H1 (cell line): ENCODE results near the gene SLC22A25. TPM values are rescaled to one million over a fixed set of nuclear protein-coding genes. Genes with fewer than 3 reads are reported as not detected.

Experiments
- CTCF ChIA-PET: fragments of 300-600 bp; sonication (Branson Sonifier 250); formaldehyde crosslinking; loops from one replicate; lab custom pipeline; 2021; ENCODE audit not compliant: partially characterized antibody; lab: Charles Lee
- POLR2A ChIA-PET: fragments of 300-600 bp; sonication (Branson Sonifier 250); formaldehyde crosslinking; loops from one replicate; lab custom pipeline; 2021; ENCODE audit warnings: inconsistent platforms; ENCODE audit not compliant: partially characterized antibody; lab: Charles Lee
- DNase-seq, 2 experiments: peaks; one replicate each; pipeline versions ENCODE4 v3.0.0 to v3.0.0-alpha.2; 2010 to 2022; ENCODE audit warnings: low spot score in 2 of 2, low read depth in 1 of 2, mixed read lengths in 1 of 2
- FAIRE-seq: peaks from 2 replicates; lab custom pipeline; 2011; peaks lifted over from hg19 to GRCh38; lab: Jason Lieb, UNC
- H2AFZ ChIP-seq: 2 replicates; pipeline ENCODE4 v1.8.1; 2012; ENCODE audit warnings: low read length, inconsistent platforms
- H2AK5ac ChIP-seq: 2 replicates; pipeline ENCODE4 v1.6.1; 2013; ENCODE audit warnings: low read depth, low read length
- H2BK120ac ChIP-seq: replicated peaks from 2 replicates; pipeline ENCODE3; 2013; ENCODE audit warnings: low read depth, low read length, inconsistent platforms
- H2BK12ac ChIP-seq: 2 replicates; pipeline ENCODE4 v1.6.1; 2013; ENCODE audit warnings: low read depth, low read length
- H2BK15ac ChIP-seq: 2 replicates; pipeline ENCODE4 v1.6.1; 2013; ENCODE audit warnings: low read length
- H2BK20ac ChIP-seq: 2 replicates; pipeline ENCODE4 v1.6.1; 2013; ENCODE audit warnings: low read length
- H2BK5ac ChIP-seq: 2 replicates; pipeline ENCODE4 v1.6.1; 2013; ENCODE audit warnings: low read depth, low read length
- H3K14ac ChIP-seq: 2 replicates; pipeline ENCODE4 v1.6.1; 2013; ENCODE audit warnings: inconsistent platforms; ENCODE audit not compliant: insufficient read length
- H3K18ac ChIP-seq: 2 replicates; pipeline ENCODE4 v1.6.1; 2013; ENCODE audit warnings: low read length; ENCODE audit errors: extremely low read depth
- H3K23ac ChIP-seq: 2 replicates; pipeline ENCODE4 v1.6.1; 2013; ENCODE audit warnings: inconsistent platforms; ENCODE audit not compliant: insufficient read length
- H3K23me2 ChIP-seq: 2 replicates; pipeline ENCODE4 v1.6.1; 2013; ENCODE audit warnings: low read depth, low read length
- H3K27ac ChIP-seq: 2 replicates; pipeline ENCODE4 v1.6.1; 2011; ENCODE audit warnings: low read depth, low read length, inconsistent platforms
- H3K27me3 ChIP-seq, 4 experiments: replicated peaks in 1 of 4; 1 replicate in 1 of 4; 2 replicates in 3 of 4; pipeline versions ENCODE4 v1.6.1 to v1.8.1; 2011 to 2013; ENCODE audit warnings: low read length in 3 of 4, mild to moderate bottlenecking in 3 of 4, inconsistent platforms in 2 of 4, mixed read lengths in 2 of 4, moderate library complexity in 1 of 4; ENCODE audit not compliant: control insufficient read depth in 3 of 4, insufficient read depth in 3 of 4; ENCODE audit errors: extremely low read depth in 1 of 4
- H3K36me3 ChIP-seq, 4 experiments: 2 replicates each; pipeline versions ENCODE4 v1.6.1 to v1.8.1; 2011 to 2013; ENCODE audit warnings: mild to moderate bottlenecking in 4 of 4, low read length in 3 of 4, moderate library complexity in 2 of 4, control low read depth in 1 of 4, inconsistent platforms in 1 of 4; ENCODE audit not compliant: insufficient read depth in 4 of 4, control insufficient read depth in 2 of 4
- H3K4ac ChIP-seq: replicated peaks from 2 replicates; pipeline ENCODE3; 2013; ENCODE audit warnings: low read length, low read depth, mixed read lengths, inconsistent platforms; ENCODE audit not compliant: insufficient read length
- H3K4me1 ChIP-seq, 4 experiments: replicated peaks in 1 of 4; 1 replicate in 1 of 4; 2 replicates in 3 of 4; pipeline versions ENCODE4 v1.6.1 to v1.8.1; 2011 to 2013; ENCODE audit warnings: low read length in 3 of 4, inconsistent platforms in 2 of 4, mixed read lengths in 1 of 4; ENCODE audit not compliant: insufficient read depth in 4 of 4, control insufficient read depth in 3 of 4
- H3K4me2 ChIP-seq, 2 experiments: 2 replicates each; pipeline versions ENCODE4 v1.6.1 to v1.8.1; 2011 to 2013; ENCODE audit warnings: low read depth in 2 of 2, low read length in 2 of 2, control low read depth in 1 of 2, inconsistent platforms in 1 of 2, mild to moderate bottlenecking in 1 of 2; ENCODE audit not compliant: insufficient read depth in 1 of 2
- H3K4me3 ChIP-seq, 4 experiments: fragments of 200-600, 300-600 bp in 1 of 4; sonication (generic), shearing (Covaris generic), sonication (Bioruptor Twin) in 1 of 4; 2 replicates each; pipeline versions ENCODE4 v1.5.1 to v1.8.1; 2011 to 2016; ENCODE audit warnings: low read length in 4 of 4, low read depth in 3 of 4, control low read depth in 2 of 4, inconsistent platforms in 2 of 4, mild to moderate bottlenecking in 2 of 4, mixed read lengths in 1 of 4, moderate library complexity in 1 of 4; ENCODE audit not compliant: insufficient read depth in 2 of 4; ENCODE audit errors: extremely low read depth in 1 of 4
- H3K56ac ChIP-seq: replicated peaks from 2 replicates; pipeline ENCODE3; 2013; ENCODE audit warnings: low read depth, mild to moderate bottlenecking, mixed read lengths, low read length, inconsistent platforms; ENCODE audit not compliant: insufficient read length
- H3K79me1 ChIP-seq: 2 replicates; pipeline ENCODE4 v1.6.1; 2013; ENCODE audit warnings: low read depth, low read length, control low read depth
- H3K79me2 ChIP-seq, 2 experiments: 2 replicates each; pipeline versions ENCODE4 v1.6.1 to v1.8.1; 2012 to 2013; ENCODE audit warnings: low read length in 2 of 2, mild to moderate bottlenecking in 2 of 2, inconsistent platforms in 1 of 2; ENCODE audit not compliant: insufficient read depth in 2 of 2, control insufficient read depth in 1 of 2
- H3K9ac ChIP-seq, 4 experiments: replicated peaks in 1 of 4; 1 replicate in 1 of 4; 2 replicates in 3 of 4; pipeline versions ENCODE4 v1.6.1 to v1.8.1; 2011 to 2013; ENCODE audit warnings: low read depth in 3 of 4, low read length in 3 of 4, control low read depth in 2 of 4, mild to moderate bottlenecking in 2 of 4, moderate library complexity in 2 of 4, inconsistent platforms in 1 of 4; ENCODE audit errors: extremely low read depth in 1 of 4
- H3K9me3 ChIP-seq, 2 experiments: 2 replicates each; pipeline versions ENCODE4 v1.6.1 to v1.8.1; 2012 to 2013; ENCODE audit warnings: mild to moderate bottlenecking in 2 of 2, moderate library complexity in 2 of 2, control low read depth in 1 of 2, inconsistent platforms in 1 of 2, low read depth in 1 of 2, low read length in 1 of 2, mixed read lengths in 1 of 2; ENCODE audit not compliant: insufficient read depth in 2 of 2
- H4K20me1 ChIP-seq, 2 experiments: replicated peaks in 1 of 2; 2 replicates each; pipeline versions ENCODE3 to v1.8.1; 2011 to 2013; ENCODE audit warnings: inconsistent platforms in 2 of 2, low read length in 2 of 2, mild to moderate bottlenecking in 1 of 2; ENCODE audit not compliant: insufficient read depth in 2 of 2, control insufficient read depth in 1 of 2
- H4K5ac ChIP-seq: 2 replicates; pipeline ENCODE4 v1.6.1; 2013; ENCODE audit warnings: low read length, low read depth, mixed read lengths, inconsistent platforms; ENCODE audit not compliant: insufficient read length
- H4K8ac ChIP-seq: 2 replicates; pipeline ENCODE4 v1.8.0; 2013; ENCODE audit warnings: mild to moderate bottlenecking, moderate library complexity, low read length, inconsistent platforms; ENCODE audit not compliant: insufficient read depth; ENCODE audit errors: extremely low read depth
- H4K91ac ChIP-seq: replicated peaks from 2 replicates; pipeline ENCODE3; 2013; ENCODE audit warnings: low read length, mixed read lengths, inconsistent platforms; ENCODE audit not compliant: insufficient read length
- ASH2L ChIP-seq: fragments of 200-600, 300-600 bp; sonication (generic); IDR thresholded peaks from one replicate; pipeline ENCODE4 v1.7.1; 2017; ENCODE audit warnings: low read length
- ATF3 ChIP-seq: IDR thresholded peaks from 2 replicates; pipeline ENCODE4 v1.6.1; 2011; ENCODE audit warnings: low read depth, mild to moderate bottlenecking, low read length; ENCODE audit not compliant: insufficient read depth
- CBX5 ChIP-seq: fragments of 300-800, 300-1000 bp; sonication (generic); IDR thresholded peaks from 2 replicates; pipeline ENCODE4 v1.7.1; 2016; ENCODE audit warnings: antibody characterized with exemption, low read length, low read depth
- MAFK ChIP-seq: IDR thresholded peaks from 2 replicates; pipeline ENCODE4 v1.6.1; 2012; ENCODE audit warnings: low read depth, mild to moderate bottlenecking, improper control_type of control experiment, low read length
- POU5F1 ChIP-seq: IDR thresholded peaks from 2 replicates; pipeline ENCODE4 v1.6.1; 2011; ENCODE audit warnings: low read depth, mild to moderate bottlenecking, low read length, moderate library complexity
- RFX5 ChIP-seq: IDR thresholded peaks from 2 replicates; pipeline ENCODE4 v1.6.1; 2011; ENCODE audit warnings: low read depth, low read length, improper control_type of control experiment, borderline replicate concordance
- RXRA ChIP-seq: IDR thresholded peaks from 2 replicates; pipeline ENCODE4 v1.6.1; 2011; ENCODE audit warnings: low read depth, mild to moderate bottlenecking, low read length, moderate library complexity; ENCODE audit not compliant: insufficient read depth
- SIN3A ChIP-seq, 2 experiments: IDR thresholded peaks in 1 of 2; conservative IDR thresholded peaks in 1 of 2; 2 replicates each; pipeline ENCODE4 v1.6.1; 2011 to 2012; ENCODE audit warnings: low read length in 2 of 2, improper control_type of control experiment in 1 of 2, low read depth in 1 of 2, mild to moderate bottlenecking in 1 of 2
- SUZ12 ChIP-seq: fragments of 200-600 bp; sonication (generic); IDR thresholded peaks from 2 replicates; pipeline ENCODE4 v1.6.1; 2012; ENCODE audit warnings: mild to moderate bottlenecking, inconsistent platforms, low read length, moderate library complexity, mixed read lengths
- TAF7 ChIP-seq: optimal IDR thresholded peaks from 2 replicates; pipeline ENCODE3; 2011; ENCODE audit warnings: low read depth, mild to moderate bottlenecking, inconsistent platforms, low read length, moderate library complexity, borderline replicate concordance
- ZNF274 ChIP-seq: IDR thresholded peaks from 2 replicates; pipeline ENCODE4 v1.7.0; 2012; ENCODE audit warnings: low read length, borderline replicate concordance; ENCODE audit errors: extremely low read depth
- WGBS, 2 experiments: shearing (Covaris generic) in 1 of 2; methylation state at CpG; one replicate each; pipeline versions ENCODE4 v1.1.6 to v1.1.7; 2013 to 2015; ENCODE audit warnings: low lambda C conversion rate in 2 of 2, mixed read lengths in 2 of 2, inconsistent platforms in 1 of 2, low coverage in 1 of 2, missing lambda C conversion rate in 1 of 2; ENCODE audit not compliant: insufficient replicate concordance in 2 of 2, insufficient coverage in 1 of 2, insufficient read length in 1 of 2; ENCODE audit errors: extremely low coverage in 1 of 2, missing lambda C conversion rate in 1 of 2; 5-methylcytosine and 5-hydroxymethylcytosine counted together
- polyA plus RNA-seq, 7 experiments: library from polyadenylated mRNA; depleted of rRNA in 3 of 7; stranded (reverse) in 5 of 7; unstranded in 2 of 7; fragments of >200 nt in 5 of 7; fragments of 200-250 nt in 2 of 7; gene quantifications; 1 replicate in 5 of 7; 2 replicates in 1 of 7; 4 replicates in 1 of 7; pipeline versions ENCODE4 v1.2.1 to v1.2.3, GENCODE V29; 2011 to 2013; ENCODE audit warnings: missing spikeins in 2 of 7, mixed read lengths in 2 of 7
- total RNA-seq: library from RNA; stranded (reverse); fragmentation: NEBNext Ultra II Directional; extraction: Animal tissue kit (Norgen Biotek cat#: 25700); gene quantifications from 2 replicates; pipeline ENCODE4 v1.2.1, GENCODE V29; 2021
- TF ChIP-seq, protein P1 (sequence below): IDR thresholded peaks from 2 replicates; pipeline ENCODE4 v1.6.1; 2011; ENCODE audit warnings: low read length, improper control_type of control experiment

Gene SLC22A25
- total and polyA plus RNA-seq, 2 of the 8 experiments (the other 6 are each of a cell fraction or from before 2014, with no cell fraction given) = not detected

- Histone ChIP-seq H3K56ac (no peak overlapping the region), H4K5ac (no peak overlapping the region), H2BK12ac (no peak overlapping the region), H2AFZ (no peak overlapping the region), H3K18ac (no peak overlapping the region), H2BK120ac (no peak overlapping the region), H3K14ac (no peak overlapping the region), H3K4me1 (no peaks in the 10 kb centered on the region), H3K9me3 (no peaks in the 10 kb centered on the region), H3K79me2 (no peaks in the 10 kb centered on the region), H3K4me3 (no peak overlapping the region), H4K8ac (no peak overlapping the region), H2BK5ac (no peak overlapping the region), H4K20me1 (no peaks in the 10 kb centered on the region), H3K36me3 (no peaks in the 10 kb centered on the region), H3K23me2 (no peaks in the 10 kb centered on the region), H3K4ac (no peak overlapping the region), H4K91ac (no peak overlapping the region), H3K27ac (no peak overlapping the region), H3K9ac (no peak overlapping the region), H3K27me3 (no peaks in the 10 kb centered on the region), H2BK20ac (no peak overlapping the region), H2BK15ac (no peak overlapping the region), H3K4me2 (no peak overlapping the region), H3K79me1 (no peaks in the 10 kb centered on the region), H2AK5ac (no peak overlapping the region), H3K23ac (no peak overlapping the region)
- TF ChIP-seq TAF7 (no peak), SUZ12 (no peak), SIN3A (conservative IDR thresholded peaks at IDR 0.05 in 1 of 2, IDR thresholded peaks at IDR 0.05 in 1 of 2; ENCODE audit: low read depth in 1 of 2, low read length in 2 of 2) (no peak), RXRA (no peak), CBX5 (no peak), ASH2L (no peak), ATF3 (no peak), ZNF274 (no peak), POU5F1 (no peak), RFX5 (no peak), MAFK (no peak)
- TF ChIP-seq, protein P1, sequence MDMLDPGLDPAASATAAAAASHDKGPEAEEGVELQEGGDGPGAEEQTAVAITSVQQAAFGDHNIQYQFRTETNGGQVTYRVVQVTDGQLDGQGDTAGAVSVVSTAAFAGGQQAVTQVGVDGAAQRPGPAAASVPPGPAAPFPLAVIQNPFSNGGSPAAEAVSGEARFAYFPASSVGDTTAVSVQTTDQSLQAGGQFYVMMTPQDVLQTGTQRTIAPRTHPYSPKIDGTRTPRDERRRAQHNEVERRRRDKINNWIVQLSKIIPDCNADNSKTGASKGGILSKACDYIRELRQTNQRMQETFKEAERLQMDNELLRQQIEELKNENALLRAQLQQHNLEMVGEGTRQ = no peak
- ChIA-PET POLR2A (no interaction called here), CTCF (interaction anchor here (0.6 kb wide), 1 partner anchor 62 kb away, joined by 3 read pairs; no protein-coding TSS in a partner anchor)
- FAIRE-seq (no peak), DNase-seq (no peak)
- WGBS, 2 experiments = 80% methylated on average over 1 of the region's 1 CpG; no CpG with 5 or more reads in 1 of the 2 experiments
These were observed 16.8 kb downstream of the SLC22A25 start for GRCh38 chr11:63226488-63227114.
